Hepatocyte (in vitro differentiated cells): ENCODE measurements around the gene GSC2. TPM values are rescaled to one million over a fixed set of nuclear protein-coding genes. Genes with fewer than 3 reads are reported as not detected.

Source experiments
- DNase-seq: peaks from one replicate; pipeline ENCODE4 v3.0.0-alpha.2; 2016; ENCODE audit warnings: low spot score
- H2AFZ ChIP-seq: fragments of 200-600 bp; sonication (generic); 2 replicates; pipeline ENCODE4 v1.6.0; 2016; ENCODE audit warnings: antibody characterized with exemption, mild to moderate bottlenecking
- H3K27ac ChIP-seq: fragments of 200-600 bp; sonication (generic); 2 replicates; pipeline ENCODE4 v1.5.1; 2016; ENCODE audit warnings: mild to moderate bottlenecking
- H3K27me3 ChIP-seq: fragments of 200-600 bp; sonication (generic); 2 replicates; pipeline ENCODE4 v1.6.1; 2016
- H3K36me3 ChIP-seq: fragments of 200-600 bp; sonication (generic); replicated peaks from 2 replicates; pipeline ENCODE4 v1.5.1; 2016; ENCODE audit warnings: low read depth; ENCODE audit not compliant: insufficient read depth
- H3K4me1 ChIP-seq: fragments of 200-600 bp; sonication (generic); 2 replicates; pipeline ENCODE4 v1.5.1; 2016; ENCODE audit warnings: mild to moderate bottlenecking, moderate library complexity; ENCODE audit not compliant: insufficient read depth
- H3K4me2 ChIP-seq: fragments of 200-600 bp; sonication (generic); 2 replicates; pipeline ENCODE4 v1.6.0; 2016
- H3K4me3 ChIP-seq: fragments of 200-600 bp; sonication (generic); 2 replicates; pipeline ENCODE4 v1.5.1; 2016; ENCODE audit warnings: mild to moderate bottlenecking
- H3K79me2 ChIP-seq: fragments of 200-600 bp; sonication (generic); 2 replicates; pipeline ENCODE4 v1.6.0; 2017; ENCODE audit warnings: mild to moderate bottlenecking
- H3K9me2 ChIP-seq: fragments of 200-600 bp; sonication (generic); replicated peaks from 2 replicates; pipeline ENCODE4 v1.6.0; 2017; ENCODE audit warnings: mild to moderate bottlenecking; ENCODE audit not compliant: insufficient read depth
- H3K9me3 ChIP-seq: fragments of 200-600 bp; sonication (generic); 2 replicates; pipeline ENCODE4 v1.5.1; 2016; ENCODE audit warnings: low read depth, mild to moderate bottlenecking
- H4K20me1 ChIP-seq: fragments of 200-600 bp; sonication (generic); 2 replicates; pipeline ENCODE4 v1.6.0; 2016; ENCODE audit warnings: mild to moderate bottlenecking; ENCODE audit not compliant: insufficient read depth, poor library complexity, severe bottlenecking
- EZH2 ChIP-seq: fragments of 200-600 bp; sonication (generic); IDR thresholded peaks from 2 replicates; pipeline ENCODE4 v1.6.1; 2016; ENCODE audit warnings: antibody characterized with exemption, mild to moderate bottlenecking, borderline replicate concordance
- EZH2phosphoT487 ChIP-seq: fragments of 200-600 bp; sonication (generic); IDR thresholded peaks from one replicate; pipeline ENCODE4 v1.6.1; 2018; ENCODE audit warnings: antibody characterized with exemption, mild to moderate bottlenecking, low read depth, moderate library complexity; ENCODE audit not compliant: unreplicated experiment, severe bottlenecking
- WGBS: methylation state at CpG from one replicate; pipeline ENCODE4 v1.1.6; 2016; ENCODE audit warnings: low lambda C conversion rate; ENCODE audit errors: missing lambda C conversion rate; 5-methylcytosine and 5-hydroxymethylcytosine counted together
- polyA plus RNA-seq: library from polyadenylated mRNA; unstranded; fragments of >200 nt; fragmentation: Nextera tagmentation; extraction: Ambion mirVana; gene quantifications from 2 replicates; pipeline ENCODE4 v1.2.1, GENCODE V29; 2016
- total RNA-seq: library from RNA; depleted of rRNA; stranded (reverse); fragments of >200 nt; gene quantifications from 2 replicates; pipeline ENCODE4 v1.2.3, GENCODE V29; 2014
- TF ChIP-seq, protein P1 (sequence below): fragments of 200-600 bp; sonication (generic); IDR thresholded peaks from 2 replicates; pipeline ENCODE4 v1.5.1; 2016; ENCODE audit warnings: antibody characterized with exemption, mild to moderate bottlenecking; ENCODE audit not compliant: poor library complexity

Gene GSC2
- total and polyA plus RNA-seq, 2 experiments from 2014 or later: not detected

- H3K4me3 ChIP-seq: no peak overlapping the region
- TF ChIP-seq EZH2 (no peak), EZH2phosphoT487 (no peak)
- TF ChIP-seq, protein P1, sequence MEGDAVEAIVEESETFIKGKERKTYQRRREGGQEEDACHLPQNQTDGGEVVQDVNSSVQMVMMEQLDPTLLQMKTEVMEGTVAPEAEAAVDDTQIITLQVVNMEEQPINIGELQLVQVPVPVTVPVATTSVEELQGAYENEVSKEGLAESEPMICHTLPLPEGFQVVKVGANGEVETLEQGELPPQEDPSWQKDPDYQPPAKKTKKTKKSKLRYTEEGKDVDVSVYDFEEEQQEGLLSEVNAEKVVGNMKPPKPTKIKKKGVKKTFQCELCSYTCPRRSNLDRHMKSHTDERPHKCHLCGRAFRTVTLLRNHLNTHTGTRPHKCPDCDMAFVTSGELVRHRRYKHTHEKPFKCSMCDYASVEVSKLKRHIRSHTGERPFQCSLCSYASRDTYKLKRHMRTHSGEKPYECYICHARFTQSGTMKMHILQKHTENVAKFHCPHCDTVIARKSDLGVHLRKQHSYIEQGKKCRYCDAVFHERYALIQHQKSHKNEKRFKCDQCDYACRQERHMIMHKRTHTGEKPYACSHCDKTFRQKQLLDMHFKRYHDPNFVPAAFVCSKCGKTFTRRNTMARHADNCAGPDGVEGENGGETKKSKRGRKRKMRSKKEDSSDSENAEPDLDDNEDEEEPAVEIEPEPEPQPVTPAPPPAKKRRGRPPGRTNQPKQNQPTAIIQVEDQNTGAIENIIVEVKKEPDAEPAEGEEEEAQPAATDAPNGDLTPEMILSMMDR: no peak
- H3K9me3 ChIP-seq: no peaks in the 10 kb centered on the region
- H3K4me1 ChIP-seq: peaks cover 15% of the 10 kb centered on the region
- H3K27ac ChIP-seq: peak overlapping the region; percentile 55
- WGBS: 93% methylated on average over 7 of the region's 8 CpGs
- H3K9me2 ChIP-seq: no peaks in the 10 kb centered on the region
- peak overlapping the region; percentile 91 for H3K4me2 ChIP-seq
- DNase-seq: no peak
- no peaks in the 10 kb centered on the region for H3K27me3 ChIP-seq
- peaks cover 67% of the 10 kb centered on the region for H3K79me2 ChIP-seq
- H2AFZ ChIP-seq: no peak overlapping the region
- no peaks in the 10 kb centered on the region for H3K36me3 ChIP-seq
- peaks cover 67% of the 10 kb centered on the region for H4K20me1 ChIP-seq
Measured at GRCh38 chr22:19119949-19120348, 30.1 kb downstream of the GSC2 start.

DNA sequence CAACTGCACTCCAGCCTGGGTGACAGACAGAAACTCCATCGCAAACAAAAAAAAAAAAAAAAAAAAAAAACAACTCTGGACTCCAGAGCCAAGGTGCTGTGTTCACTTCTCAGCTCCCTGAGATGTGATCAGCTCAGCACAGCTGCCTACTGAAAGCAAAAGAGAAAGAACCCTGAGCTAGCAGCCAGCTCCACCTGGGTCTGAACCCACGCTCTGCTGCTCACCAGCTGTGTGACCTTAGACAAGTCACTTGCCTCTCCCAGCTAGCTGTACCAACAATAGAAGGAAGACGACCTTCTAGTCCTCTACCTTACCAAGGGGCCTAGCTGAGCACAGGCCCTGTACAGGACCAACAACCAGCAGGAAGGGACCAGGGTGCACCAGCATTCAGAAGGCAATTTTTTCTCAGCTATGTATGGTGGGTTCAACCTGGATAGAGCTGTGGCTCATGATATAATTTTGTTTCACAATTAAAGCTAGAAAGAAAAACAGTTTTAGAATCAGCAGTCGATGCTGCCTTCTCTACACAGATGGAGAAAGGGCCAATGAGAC is 31.7 kb downstream of the GSC2 start:
- H3K36me3 ChIP-seq: no peaks in the 10 kb centered on the region
- no peak overlapping the region for H2AFZ ChIP-seq
- H3K27ac ChIP-seq: no peak overlapping the region
- H3K4me2 ChIP-seq: no peak overlapping the region
- no peaks in the 10 kb centered on the region for H3K9me3 ChIP-seq
- peaks cover 83% of the 10 kb centered on the region for H4K20me1 ChIP-seq
- H3K4me1 ChIP-seq: peaks cover 15% of the 10 kb centered on the region
- no peaks in the 10 kb centered on the region for H3K27me3 ChIP-seq
- peaks cover 83% of the 10 kb centered on the region for H3K79me2 ChIP-seq
- WGBS: 87% methylated on average over 4 of the region's 4 CpGs
- H3K4me3 ChIP-seq: no peak overlapping the region
- H3K9me2 ChIP-seq: no peaks in the 10 kb centered on the region
- DNase-seq: no peak
- TF ChIP-seq, protein P1: no peak
- TF ChIP-seq EZH2phosphoT487 (no peak), EZH2 (no peak)

DNA sequence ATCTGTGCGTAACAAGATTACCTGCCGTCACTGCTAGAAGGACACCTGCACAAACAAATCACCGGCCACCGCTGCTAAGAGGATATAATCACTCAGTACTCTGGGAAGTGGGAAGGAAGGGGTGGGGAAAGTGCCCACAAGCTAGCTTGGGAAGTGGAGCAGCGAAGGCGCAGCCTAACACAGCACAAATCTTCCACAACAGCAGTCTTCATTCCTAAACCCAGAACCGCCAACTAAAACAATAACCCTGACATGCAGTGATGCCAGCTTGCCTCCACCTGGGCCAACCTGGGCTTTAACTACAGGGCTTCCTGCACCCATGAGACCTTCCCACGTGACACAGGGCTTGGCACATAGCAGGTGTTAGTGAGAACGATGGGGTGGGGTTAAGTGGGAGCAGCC is 33.0 kb downstream of the GSC2 start:
- no peak overlapping the region for H3K4me3 ChIP-seq
- H2AFZ ChIP-seq: no peak overlapping the region
- H3K79me2 ChIP-seq: peaks cover 96% of the 10 kb centered on the region
- H4K20me1 ChIP-seq: peaks cover 94% of the 10 kb centered on the region
- H3K4me2 ChIP-seq: no peak overlapping the region
- H3K27ac ChIP-seq: no peak overlapping the region
- DNase-seq: peak; percentile 19
- H3K27me3 ChIP-seq: no peaks in the 10 kb centered on the region
- peaks cover 15% of the 10 kb centered on the region for H3K4me1 ChIP-seq
- WGBS: 84% methylated on average over 9 of the region's 9 CpGs
- no peaks in the 10 kb centered on the region for H3K9me2 ChIP-seq
- H3K36me3 ChIP-seq: no peaks in the 10 kb centered on the region
- no peak for TF ChIP-seq EZH2
- TF ChIP-seq, protein P1: no peak
- no peak for TF ChIP-seq EZH2phosphoT487
- H3K9me3 ChIP-seq: no peaks in the 10 kb centered on the region

DNA sequence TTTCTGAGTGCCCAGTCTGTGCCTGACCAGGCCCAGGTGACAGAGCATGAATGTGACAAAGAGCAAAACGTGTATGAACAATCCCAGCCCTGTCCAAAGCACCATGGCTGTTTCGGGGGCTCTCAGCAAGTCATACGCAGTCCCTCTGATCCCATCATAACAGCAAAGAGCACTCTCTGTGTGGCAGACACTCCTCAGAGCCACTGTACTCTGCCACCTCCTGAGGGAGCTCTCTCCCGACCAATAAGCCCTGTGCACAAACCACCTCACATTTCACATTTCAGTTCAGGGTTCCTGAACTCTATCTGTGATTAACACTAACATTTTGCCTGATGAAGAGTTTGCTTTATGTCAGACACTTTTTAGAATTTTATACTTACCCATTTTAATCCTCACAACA is 34.5 kb downstream of the GSC2 start:
- Histone ChIP-seq H3K9me3 (no peaks in the 10 kb centered on the region), H3K79me2 (peaks cover 100% of the 10 kb centered on the region), H3K4me1 (peaks cover 9% of the 10 kb centered on the region), H3K27ac (no peak overlapping the region), H2AFZ (no peak overlapping the region), H3K4me3 (no peak overlapping the region), H3K9me2 (no peaks in the 10 kb centered on the region), H3K36me3 (no peaks in the 10 kb centered on the region), H4K20me1 (peaks cover 98% of the 10 kb centered on the region), H3K4me2 (no peak overlapping the region), H3K27me3 (no peaks in the 10 kb centered on the region)
- DNase-seq: peak; percentile 2
- 80% methylated on average over 4 of the region's 4 CpGs for whole genome bisulfite sequencing
- TF ChIP-seq, protein P1: no peak
- TF ChIP-seq EZH2 (no peak), EZH2phosphoT487 (no peak)
